GM23338 (cell line): ENCODE measurements around the gene AGAP3.

Source experiments
- CREB1 ChIP-seq: fragments of 250-450 bp; sonication (Bioruptor Pico); IDR thresholded peaks from 2 replicates; pipeline ENCODE4 v1.5.0; 2020; ENCODE audit warnings: low read depth, mild to moderate bottlenecking, moderate library complexity
- EZH2 ChIP-seq: fragments of 200-600 bp; sonication (generic); IDR thresholded peaks from one replicate; pipeline ENCODE4 v1.8.0; 2017; ENCODE audit warnings: antibody characterized with exemption, mild to moderate bottlenecking, low read depth; ENCODE audit not compliant: unreplicated experiment
- EZH2phosphoT487 ChIP-seq: fragments of 200-600 bp; sonication (generic); IDR thresholded peaks from one replicate; pipeline ENCODE4 v1.8.1; 2018; ENCODE audit warnings: antibody characterized with exemption; ENCODE audit not compliant: unreplicated experiment
- NANOG ChIP-seq: IDR thresholded peaks from 2 replicates; pipeline ENCODE4 v1.6.1; 2016; ENCODE audit warnings: antibody characterized with exemption, borderline replicate concordance
- POLR2AphosphoS5 ChIP-seq: IDR thresholded peaks from 2 replicates; pipeline ENCODE4 v1.6.1; 2016; ENCODE audit warnings: antibody characterized with exemption, low read depth
- TF ChIP-seq, protein P1 (sequence below), 2 experiments: fragments of 200-600 bp in 1 of 2; sonication (generic) in 1 of 2; conservative IDR thresholded peaks; 2 replicates each; pipeline versions ENCODE4 v1.5.1 to v1.6.1; 2016 to 2017; ENCODE audit warnings: antibody characterized with exemption in 2 of 2, low read depth in 2 of 2, mild to moderate bottlenecking in 2 of 2, moderate library complexity in 1 of 2
- TF ChIP-seq, protein P2 (sequence below): IDR thresholded peaks from 2 replicates; pipeline ENCODE4 v1.6.1; 2016; ENCODE audit warnings: antibody characterized with exemption
- TF ChIP-seq, protein P3 (sequence below): IDR thresholded peaks from one replicate; pipeline ENCODE4 v1.6.1; 2018; ENCODE audit warnings: antibody characterized with exemption; ENCODE audit not compliant: unreplicated experiment

DNA sequence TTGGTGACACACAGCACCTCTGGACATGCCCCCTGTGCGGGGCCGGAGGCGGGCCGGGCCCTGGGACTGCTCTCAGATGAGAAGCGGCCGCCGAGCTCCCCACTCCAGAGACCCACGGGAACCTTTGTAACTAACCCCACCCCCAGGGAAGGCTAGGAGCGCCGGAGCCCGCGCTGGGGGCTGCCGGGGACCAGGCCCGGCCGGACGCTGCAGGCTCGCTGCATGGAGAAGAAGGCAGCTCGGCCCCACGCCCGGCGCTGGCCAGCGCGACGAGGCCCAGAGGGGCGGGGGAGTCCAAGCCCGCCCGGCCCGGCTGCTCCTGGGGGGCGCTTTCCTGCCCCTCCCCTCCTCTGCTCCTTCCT lies 36.5 kb downstream of the AGAP3 start:
- TF ChIP-seq, protein P1, sequence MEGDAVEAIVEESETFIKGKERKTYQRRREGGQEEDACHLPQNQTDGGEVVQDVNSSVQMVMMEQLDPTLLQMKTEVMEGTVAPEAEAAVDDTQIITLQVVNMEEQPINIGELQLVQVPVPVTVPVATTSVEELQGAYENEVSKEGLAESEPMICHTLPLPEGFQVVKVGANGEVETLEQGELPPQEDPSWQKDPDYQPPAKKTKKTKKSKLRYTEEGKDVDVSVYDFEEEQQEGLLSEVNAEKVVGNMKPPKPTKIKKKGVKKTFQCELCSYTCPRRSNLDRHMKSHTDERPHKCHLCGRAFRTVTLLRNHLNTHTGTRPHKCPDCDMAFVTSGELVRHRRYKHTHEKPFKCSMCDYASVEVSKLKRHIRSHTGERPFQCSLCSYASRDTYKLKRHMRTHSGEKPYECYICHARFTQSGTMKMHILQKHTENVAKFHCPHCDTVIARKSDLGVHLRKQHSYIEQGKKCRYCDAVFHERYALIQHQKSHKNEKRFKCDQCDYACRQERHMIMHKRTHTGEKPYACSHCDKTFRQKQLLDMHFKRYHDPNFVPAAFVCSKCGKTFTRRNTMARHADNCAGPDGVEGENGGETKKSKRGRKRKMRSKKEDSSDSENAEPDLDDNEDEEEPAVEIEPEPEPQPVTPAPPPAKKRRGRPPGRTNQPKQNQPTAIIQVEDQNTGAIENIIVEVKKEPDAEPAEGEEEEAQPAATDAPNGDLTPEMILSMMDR (conservative IDR thresholded peaks at IDR 0.05; ENCODE audit: low read depth in 2 of 2) = no peak
- TF ChIP-seq EZH2 = no peak
- no peak for TF ChIP-seq NANOG
- no peak for TF ChIP-seq POLR2AphosphoS5
- TF ChIP-seq, protein P2, sequence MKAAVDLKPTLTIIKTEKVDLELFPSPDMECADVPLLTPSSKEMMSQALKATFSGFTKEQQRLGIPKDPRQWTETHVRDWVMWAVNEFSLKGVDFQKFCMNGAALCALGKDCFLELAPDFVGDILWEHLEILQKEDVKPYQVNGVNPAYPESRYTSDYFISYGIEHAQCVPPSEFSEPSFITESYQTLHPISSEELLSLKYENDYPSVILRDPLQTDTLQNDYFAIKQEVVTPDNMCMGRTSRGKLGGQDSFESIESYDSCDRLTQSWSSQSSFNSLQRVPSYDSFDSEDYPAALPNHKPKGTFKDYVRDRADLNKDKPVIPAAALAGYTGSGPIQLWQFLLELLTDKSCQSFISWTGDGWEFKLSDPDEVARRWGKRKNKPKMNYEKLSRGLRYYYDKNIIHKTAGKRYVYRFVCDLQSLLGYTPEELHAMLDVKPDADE = no peak
- TF ChIP-seq, protein P3, sequence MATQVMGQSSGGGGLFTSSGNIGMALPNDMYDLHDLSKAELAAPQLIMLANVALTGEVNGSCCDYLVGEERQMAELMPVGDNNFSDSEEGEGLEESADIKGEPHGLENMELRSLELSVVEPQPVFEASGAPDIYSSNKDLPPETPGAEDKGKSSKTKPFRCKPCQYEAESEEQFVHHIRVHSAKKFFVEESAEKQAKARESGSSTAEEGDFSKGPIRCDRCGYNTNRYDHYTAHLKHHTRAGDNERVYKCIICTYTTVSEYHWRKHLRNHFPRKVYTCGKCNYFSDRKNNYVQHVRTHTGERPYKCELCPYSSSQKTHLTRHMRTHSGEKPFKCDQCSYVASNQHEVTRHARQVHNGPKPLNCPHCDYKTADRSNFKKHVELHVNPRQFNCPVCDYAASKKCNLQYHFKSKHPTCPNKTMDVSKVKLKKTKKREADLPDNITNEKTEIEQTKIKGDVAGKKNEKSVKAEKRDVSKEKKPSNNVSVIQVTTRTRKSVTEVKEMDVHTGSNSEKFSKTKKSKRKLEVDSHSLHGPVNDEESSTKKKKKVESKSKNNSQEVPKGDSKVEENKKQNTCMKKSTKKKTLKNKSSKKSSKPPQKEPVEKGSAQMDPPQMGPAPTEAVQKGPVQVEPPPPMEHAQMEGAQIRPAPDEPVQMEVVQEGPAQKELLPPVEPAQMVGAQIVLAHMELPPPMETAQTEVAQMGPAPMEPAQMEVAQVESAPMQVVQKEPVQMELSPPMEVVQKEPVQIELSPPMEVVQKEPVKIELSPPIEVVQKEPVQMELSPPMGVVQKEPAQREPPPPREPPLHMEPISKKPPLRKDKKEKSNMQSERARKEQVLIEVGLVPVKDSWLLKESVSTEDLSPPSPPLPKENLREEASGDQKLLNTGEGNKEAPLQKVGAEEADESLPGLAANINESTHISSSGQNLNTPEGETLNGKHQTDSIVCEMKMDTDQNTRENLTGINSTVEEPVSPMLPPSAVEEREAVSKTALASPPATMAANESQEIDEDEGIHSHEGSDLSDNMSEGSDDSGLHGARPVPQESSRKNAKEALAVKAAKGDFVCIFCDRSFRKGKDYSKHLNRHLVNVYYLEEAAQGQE = no peak
- no peak for TF ChIP-seq CREB1 (CRISPR knock-in tag)
- TF ChIP-seq EZH2phosphoT487 = no peak
